GM08714 (cell line): ENCODE results near the gene GPR27.

Source experiments
- H3K4me3 ChIP-seq: fragments of 200-500 bp; sonication (Bioruptor generic); 2 replicates; pipeline ENCODE4 v1.5.1; 2014; ENCODE audit warnings: mild to moderate bottlenecking, low read length, inconsistent platforms
- ZNF274 ChIP-seq: IDR thresholded peaks from 2 replicates; pipeline ENCODE4 v1.6.1; 2012; ENCODE audit warnings: mild to moderate bottlenecking, low read depth, low read length

The GPR27 gene

GRCh38 chr3:71787851-71788405, 34.3 kb downstream of the GPR27 start:
- TF ChIP-seq ZNF274, result no peak

GRCh38 chr3:71789922-71790321, 36.3 kb downstream of the GPR27 start:
- no peak overlapping the region for H3K4me3 ChIP-seq
- no peak for TF ChIP-seq ZNF274

More at GRCh38 chr3:71787851-71788405, 34.3 kb downstream of the GPR27 start:
- H3K4me3 ChIP-seq, result no peak overlapping the region

DNA sequence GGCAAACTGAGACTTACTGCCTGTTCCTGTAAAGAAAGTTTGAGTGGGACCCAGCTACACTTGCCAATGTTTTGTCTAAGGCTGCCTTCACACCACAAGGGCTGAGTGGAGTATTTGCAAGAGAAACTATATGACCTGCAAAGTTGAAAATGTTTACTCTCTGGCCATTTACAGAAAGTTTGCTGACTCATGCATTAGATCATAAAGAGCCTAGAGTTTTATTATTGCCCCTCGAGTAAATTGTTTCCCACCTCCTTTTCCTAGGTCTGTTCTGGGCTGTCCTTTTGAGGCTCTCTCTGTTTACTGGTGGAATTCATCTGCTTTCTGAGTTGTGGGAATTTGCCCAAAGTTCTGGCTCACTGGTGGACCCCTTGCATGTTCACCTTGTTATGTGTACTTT, 38.0 kb downstream of the GPR27 start:
- no peak for TF ChIP-seq ZNF274
- no peak overlapping the region for H3K4me3 ChIP-seq

GRCh38 chr3:71796290-71796689, 42.6 kb downstream of the GPR27 start:
- no peak overlapping the region for H3K4me3 ChIP-seq
- no peak for TF ChIP-seq ZNF274

GRCh38 chr3:71797455-71797854, 43.8 kb downstream of the GPR27 start:
- no peak for TF ChIP-seq ZNF274

DNA sequence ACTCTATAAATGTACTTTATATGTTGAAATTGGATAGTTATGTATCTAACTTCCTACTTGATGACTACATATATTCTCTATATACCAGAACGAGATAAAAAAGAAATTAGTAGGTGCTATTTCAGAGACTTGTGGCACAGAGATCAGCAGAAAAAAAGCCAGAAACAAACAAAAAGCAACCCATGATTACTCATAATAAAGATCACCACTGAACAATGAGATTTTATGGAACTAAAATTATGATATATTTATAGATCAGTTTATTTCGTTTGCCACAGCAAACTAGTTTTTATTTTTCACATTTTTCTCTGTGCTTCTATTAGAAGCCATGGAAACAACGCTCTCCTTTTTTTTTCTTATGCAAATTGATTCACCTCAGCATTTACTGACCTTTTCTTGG, 46.4 kb downstream of the GPR27 start:
- H3K4me3 ChIP-seq, result no peak overlapping the region
- no peak for TF ChIP-seq ZNF274

More at GRCh38 chr3:71797455-71797854, 43.8 kb downstream of the GPR27 start:
- no peak overlapping the region for H3K4me3 ChIP-seq

- no peak for TF ChIP-seq ZNF274
- no peak overlapping the region for H3K4me3 ChIP-seq
Observed at GRCh38 chr3:71801986-71802385, 48.3 kb downstream of the GPR27 start.

- TF ChIP-seq ZNF274, result no peak
- H3K4me3 ChIP-seq, result no peak overlapping the region
Observed at GRCh38 chr3:71803248-71803647, 49.6 kb downstream of the GPR27 start.

GRCh38 chr3:71805199-71805598, 51.5 kb downstream of the GPR27 start:
- no peak for TF ChIP-seq ZNF274

DNA sequence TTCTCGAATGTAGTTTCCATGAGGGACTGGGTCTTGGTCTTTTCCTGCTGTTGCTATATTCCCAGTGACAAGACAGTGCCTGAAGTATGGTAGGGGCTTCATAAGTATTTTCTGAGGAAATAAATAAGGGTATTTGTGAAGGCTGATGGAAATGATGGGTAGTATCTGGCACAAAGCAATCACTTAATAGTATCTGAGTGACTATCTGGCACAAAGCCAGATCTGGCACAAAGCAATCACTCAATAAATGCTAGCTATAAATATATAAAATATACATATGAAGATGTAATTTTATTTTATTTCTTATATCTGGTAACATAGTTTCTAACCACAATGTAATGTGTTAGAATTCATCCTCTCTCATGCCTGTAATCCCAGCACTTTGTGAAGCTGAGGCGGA, 52.0 kb downstream of the GPR27 start:
- no peak overlapping the region for H3K4me3 ChIP-seq
- TF ChIP-seq ZNF274, result no peak

More at GRCh38 chr3:71805199-71805598, 51.5 kb downstream of the GPR27 start:
- H3K4me3 ChIP-seq, result no peak overlapping the region
